ENCODE results near the gene TAF10.

- no peak for TF ChIP-seq CTCF (IDR thresholded peaks at IDR 0.05; ENCODE audit: low read length)
- no peak for TF ChIP-seq EZH2 (IDR thresholded peaks at IDR 0.05; ENCODE audit: borderline replicate concordance, low read length)
Measured at GRCh38 chr11:6650104-6650503, 38.1 kb upstream of the TAF10 start.
